ENCODE measurements around the gene BHMT2. TPM values are rescaled to one million over a fixed set of nuclear protein-coding genes. Genes with fewer than 3 reads are reported as not detected.
A peak's percentile ranks its signal among the peaks of the same experiment; 100 is the strongest.

The BHMT2 gene
- total and polyA plus RNA-seq, 2 of the 13 experiments (the other 11 are each of a cell fraction or from before 2014, with no cell fraction given), result 13.8 to 18.8 TPM

DNA sequence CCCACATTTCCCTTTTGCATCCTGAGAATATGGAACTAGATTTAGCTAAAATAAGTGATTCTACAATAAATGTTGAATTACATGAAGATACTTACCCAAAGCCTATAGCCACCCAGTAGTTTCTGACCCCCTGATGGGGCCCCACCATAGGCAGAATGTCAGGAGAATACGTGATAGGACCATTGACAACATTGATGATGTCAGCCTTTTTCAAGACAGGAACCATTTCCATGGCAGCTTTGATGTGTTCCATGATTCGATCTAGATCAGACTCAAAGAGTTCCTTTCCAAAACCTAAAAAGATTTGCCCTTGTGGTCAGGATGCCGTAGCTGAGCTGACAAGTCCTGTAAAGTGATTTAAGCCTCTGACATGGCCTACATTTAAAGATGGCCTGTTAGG lies 27.4 kb upstream of the BHMT2 start:
- Histone ChIP-seq H3K36me3 (replicated peaks in 1 of 2; ENCODE audit: control insufficient read depth in 1 of 2, insufficient read depth in 2 of 2, low read length in 2 of 2) (no peaks in the 10 kb centered on the region), H3K4me3 (replicated peaks in 1 of 3; ENCODE audit: insufficient read depth in 1 of 3, low read depth in 2 of 3, low read length in 3 of 3) (no peak overlapping the region), H3K9me3 (ENCODE audit: low read length) (no peaks in the 10 kb centered on the region), H3K4me2 (ENCODE audit: low read depth, low read length) (no peak overlapping the region), H2AFZ (ENCODE audit: low read length) (no peak overlapping the region), H3K27ac (ENCODE audit: extremely low read length, insufficient read depth, low read length) (no peak overlapping the region), H3K79me2 (ENCODE audit: insufficient read depth, low read length) (no peaks in the 10 kb centered on the region), H4K20me1 (ENCODE audit: insufficient read depth, low read length) (no peaks in the 10 kb centered on the region), H3K9ac (ENCODE audit: insufficient read depth, low read depth, low read length) (no peak overlapping the region), H3K4me1 (ENCODE audit: insufficient read depth, low read length) (no peaks in the 10 kb centered on the region), H3K27me3 (ENCODE audit: control insufficient read depth in 1 of 2, insufficient read depth in 2 of 2, low read length in 2 of 2) (no peaks in the 10 kb centered on the region)
- intact Hi-C loops (cut with micrococcal nuclease; ENCODE audit: unreplicated experiment), result no loop called here
- POLR2A ChIA-PET, result no interaction called here
- CTCF ChIA-PET (ENCODE audit: low intra/inter-chr PET ratio, low total read pairs), result no interaction called here
- 96% methylated on average over 3 of the region's 3 CpGs for WGBS (ENCODE audit: low lambda C conversion rate)
- TF ChIP-seq MAFF (IDR thresholded peaks at IDR 0.05; ENCODE audit: low read depth, low read length), result peak; percentile 42
- no peak for TF ChIP-seq SMC3 (IDR thresholded peaks at IDR 0.05; ENCODE audit: low read length)
- peak; percentile 56 to 75 for TF ChIP-seq MAFK (conservative IDR thresholded peaks at IDR 0.05 in 1 of 2, IDR thresholded peaks at IDR 0.05 in 1 of 2; ENCODE audit: low read length in 2 of 2)
- ATAC-seq (no peak), FAIRE-seq (no peak), DNase-seq (ENCODE audit: low spot score) (no peak)
- BruUV-seq (replicated peaks), result no TSS peak
- in situ Hi-C loops (cut with HindIII; ENCODE audit: extremely low pct_ligation_motif_present, low pct_unique_long_range_greater_than_20kb), result no loop called here

DNA sequence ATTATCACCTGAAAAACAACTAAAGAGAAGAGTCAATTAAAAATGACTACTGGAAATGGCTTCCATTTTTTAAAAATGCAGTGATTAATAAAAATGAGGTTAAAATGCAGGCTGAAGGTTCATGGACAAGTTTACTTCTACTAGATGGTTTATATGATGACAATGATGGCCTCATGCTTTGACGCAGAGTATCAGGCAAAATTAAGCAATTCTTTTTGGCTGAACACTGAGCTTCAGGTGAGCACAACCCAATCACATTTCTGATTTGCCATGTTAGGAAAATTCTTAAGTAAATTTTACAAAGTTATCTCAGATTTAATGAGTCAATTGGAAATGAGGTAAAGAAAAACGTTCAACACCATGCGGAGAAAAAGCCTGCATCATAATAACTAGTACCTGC lies 22.4 kb upstream of the BHMT2 start:
- Histone ChIP-seq H2AFZ (ENCODE audit: low read length) (no peak overlapping the region), H3K36me3 (replicated peaks in 1 of 2; ENCODE audit: control insufficient read depth in 1 of 2, insufficient read depth in 2 of 2, low read length in 2 of 2) (no peaks in the 10 kb centered on the region), H3K27ac (ENCODE audit: extremely low read length, insufficient read depth, low read length) (no peak overlapping the region), H3K9me3 (ENCODE audit: low read length) (no peaks in the 10 kb centered on the region), H3K4me1 (ENCODE audit: insufficient read depth, low read length) (peaks cover 11% of the 10 kb centered on the region), H3K4me3 (replicated peaks in 1 of 3; ENCODE audit: insufficient read depth in 1 of 3, low read depth in 2 of 3, low read length in 3 of 3) (no peak overlapping the region), H3K4me2 (ENCODE audit: low read depth, low read length) (no peak overlapping the region), H3K79me2 (ENCODE audit: insufficient read depth, low read length) (no peaks in the 10 kb centered on the region), H3K9ac (ENCODE audit: insufficient read depth, low read depth, low read length) (no peak overlapping the region), H4K20me1 (ENCODE audit: insufficient read depth, low read length) (no peaks in the 10 kb centered on the region), H3K27me3 (ENCODE audit: control insufficient read depth in 1 of 2, insufficient read depth in 2 of 2, low read length in 2 of 2) (no peaks in the 10 kb centered on the region)
- WGBS (ENCODE audit: low lambda C conversion rate), result 96% methylated on average over 3 of the region's 3 CpGs
- in situ Hi-C loops (cut with HindIII; ENCODE audit: extremely low pct_ligation_motif_present, low pct_unique_long_range_greater_than_20kb), result no loop called here
- DNase-seq (ENCODE audit: low spot score) (no peak), FAIRE-seq (no peak), ATAC-seq (no peak)
- POLR2A ChIA-PET, result no interaction called here
- BruUV-seq (replicated peaks), result no TSS peak
- intact Hi-C loops (cut with micrococcal nuclease; ENCODE audit: unreplicated experiment), result no loop called here
- CTCF ChIA-PET (ENCODE audit: low intra/inter-chr PET ratio, low total read pairs), result no interaction called here
- TF ChIP-seq MAZ (IDR thresholded peaks at IDR 0.05; ENCODE audit: borderline replicate concordance, low read depth, low read length) (no peak), MAZ (CRISPR knock-in tag; IDR thresholded peaks at IDR 0.05; ENCODE audit: low read depth) (no peak), NR2C2 (CRISPR knock-in tag; IDR thresholded peaks at IDR 0.05; ENCODE audit: borderline replicate concordance) (no peak), ZBTB21 (CRISPR knock-in tag; IDR thresholded peaks at IDR 0.05) (no peak), RXRA (CRISPR knock-in tag; IDR thresholded peaks at IDR 0.05) (no peak), TCF7 (IDR thresholded peaks at IDR 0.05; ENCODE audit: low read depth) (no peak), FIP1L1 (IDR thresholded peaks at IDR 0.05; ENCODE audit: borderline replicate concordance, insufficient read depth, low read depth, low read length) (no peak), ZNF800 (CRISPR knock-in tag; IDR thresholded peaks at IDR 0.05) (no peak), ATF7-NPFF (CRISPR knock-in tag; IDR thresholded peaks at IDR 0.05; ENCODE audit: low read depth) (no peak), ZBTB2 (CRISPR knock-in tag; IDR thresholded peaks at IDR 0.05; ENCODE audit: low read depth) (no peak)
- TF ChIP-seq, protein P1, sequence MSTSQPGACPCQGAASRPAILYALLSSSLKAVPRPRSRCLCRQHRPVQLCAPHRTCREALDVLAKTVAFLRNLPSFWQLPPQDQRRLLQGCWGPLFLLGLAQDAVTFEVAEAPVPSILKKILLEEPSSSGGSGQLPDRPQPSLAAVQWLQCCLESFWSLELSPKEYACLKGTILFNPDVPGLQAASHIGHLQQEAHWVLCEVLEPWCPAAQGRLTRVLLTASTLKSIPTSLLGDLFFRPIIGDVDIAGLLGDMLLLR (CRISPR knock-in tag; IDR thresholded peaks at IDR 0.05), result no peak
- TF ChIP-seq, protein P2, sequence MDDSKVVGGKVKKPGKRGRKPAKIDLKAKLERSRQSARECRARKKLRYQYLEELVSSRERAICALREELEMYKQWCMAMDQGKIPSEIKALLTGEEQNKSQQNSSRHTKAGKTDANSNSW (CRISPR knock-in tag; IDR thresholded peaks at IDR 0.05; ENCODE audit: borderline replicate concordance), result no peak
